Esophagus muscularis mucosa (tissue), 3 donors: ENCODE results near the gene SRA1.
A peak's percentile ranks its signal among the peaks of the same experiment; 100 is the strongest.

ENCODE experiments used
- EP300 ChIP-seq: sonication (generic); formaldehyde crosslinking; IDR thresholded peaks from one replicate; pipeline ENCODE4 v1.6.1; 2017; ENCODE audit warnings: antibody characterized with exemption
- TF ChIP-seq, protein P1 (sequence below), 3 experiments: fragments of 200-600 bp in 2 of 3; fragments of 450-650 bp in 1 of 3; sonication (generic) in 2 of 3; IDR thresholded peaks; one replicate each; pipeline ENCODE4 v1.5.1; 2017 to 2019; ENCODE audit warnings: antibody characterized with exemption in 3 of 3, mild to moderate bottlenecking in 2 of 3, moderate library complexity in 1 of 3

- TF ChIP-seq, protein P1, sequence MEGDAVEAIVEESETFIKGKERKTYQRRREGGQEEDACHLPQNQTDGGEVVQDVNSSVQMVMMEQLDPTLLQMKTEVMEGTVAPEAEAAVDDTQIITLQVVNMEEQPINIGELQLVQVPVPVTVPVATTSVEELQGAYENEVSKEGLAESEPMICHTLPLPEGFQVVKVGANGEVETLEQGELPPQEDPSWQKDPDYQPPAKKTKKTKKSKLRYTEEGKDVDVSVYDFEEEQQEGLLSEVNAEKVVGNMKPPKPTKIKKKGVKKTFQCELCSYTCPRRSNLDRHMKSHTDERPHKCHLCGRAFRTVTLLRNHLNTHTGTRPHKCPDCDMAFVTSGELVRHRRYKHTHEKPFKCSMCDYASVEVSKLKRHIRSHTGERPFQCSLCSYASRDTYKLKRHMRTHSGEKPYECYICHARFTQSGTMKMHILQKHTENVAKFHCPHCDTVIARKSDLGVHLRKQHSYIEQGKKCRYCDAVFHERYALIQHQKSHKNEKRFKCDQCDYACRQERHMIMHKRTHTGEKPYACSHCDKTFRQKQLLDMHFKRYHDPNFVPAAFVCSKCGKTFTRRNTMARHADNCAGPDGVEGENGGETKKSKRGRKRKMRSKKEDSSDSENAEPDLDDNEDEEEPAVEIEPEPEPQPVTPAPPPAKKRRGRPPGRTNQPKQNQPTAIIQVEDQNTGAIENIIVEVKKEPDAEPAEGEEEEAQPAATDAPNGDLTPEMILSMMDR (IDR thresholded peaks at IDR 0.05) = no peak
- peak; percentile 45 for TF ChIP-seq EP300
These were observed 7.8 kb downstream of the SRA1 start for GRCh38 chr5:140549237-140550144.
